ENCODE results near the gene PPP3CA.

PPP3CA gene

DNA sequence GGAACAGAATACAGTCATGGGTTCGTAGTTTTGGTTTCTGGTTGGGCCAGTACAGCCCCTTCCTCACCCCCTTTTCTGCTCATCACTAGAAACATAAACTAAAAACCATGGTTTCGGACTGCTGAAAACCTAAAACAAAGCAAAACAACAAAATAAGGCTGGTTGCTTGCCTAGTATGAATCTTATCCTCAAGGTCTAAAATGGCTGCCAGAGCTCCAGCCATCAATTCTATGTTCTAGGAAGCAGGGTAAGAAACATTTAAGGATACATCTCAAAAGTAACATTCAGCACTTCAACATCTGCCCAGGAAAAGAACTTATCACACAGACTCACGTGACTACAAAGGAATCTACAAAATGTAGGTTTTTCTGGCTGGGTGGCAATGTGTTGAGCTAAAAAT, 31.5 kb downstream of the PPP3CA start:
- TF ChIP-seq, protein P1, sequence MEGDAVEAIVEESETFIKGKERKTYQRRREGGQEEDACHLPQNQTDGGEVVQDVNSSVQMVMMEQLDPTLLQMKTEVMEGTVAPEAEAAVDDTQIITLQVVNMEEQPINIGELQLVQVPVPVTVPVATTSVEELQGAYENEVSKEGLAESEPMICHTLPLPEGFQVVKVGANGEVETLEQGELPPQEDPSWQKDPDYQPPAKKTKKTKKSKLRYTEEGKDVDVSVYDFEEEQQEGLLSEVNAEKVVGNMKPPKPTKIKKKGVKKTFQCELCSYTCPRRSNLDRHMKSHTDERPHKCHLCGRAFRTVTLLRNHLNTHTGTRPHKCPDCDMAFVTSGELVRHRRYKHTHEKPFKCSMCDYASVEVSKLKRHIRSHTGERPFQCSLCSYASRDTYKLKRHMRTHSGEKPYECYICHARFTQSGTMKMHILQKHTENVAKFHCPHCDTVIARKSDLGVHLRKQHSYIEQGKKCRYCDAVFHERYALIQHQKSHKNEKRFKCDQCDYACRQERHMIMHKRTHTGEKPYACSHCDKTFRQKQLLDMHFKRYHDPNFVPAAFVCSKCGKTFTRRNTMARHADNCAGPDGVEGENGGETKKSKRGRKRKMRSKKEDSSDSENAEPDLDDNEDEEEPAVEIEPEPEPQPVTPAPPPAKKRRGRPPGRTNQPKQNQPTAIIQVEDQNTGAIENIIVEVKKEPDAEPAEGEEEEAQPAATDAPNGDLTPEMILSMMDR (IDR thresholded peaks at IDR 0.05; ENCODE audit: low read depth, low read length, missing control alignments) = no peak
- H3K4me3 ChIP-seq (replicated peaks; ENCODE audit: low read depth, low read length) = no peak overlapping the region
- no peak for DNase-seq (ENCODE audit: extremely low read depth, low read depth)

DNA sequence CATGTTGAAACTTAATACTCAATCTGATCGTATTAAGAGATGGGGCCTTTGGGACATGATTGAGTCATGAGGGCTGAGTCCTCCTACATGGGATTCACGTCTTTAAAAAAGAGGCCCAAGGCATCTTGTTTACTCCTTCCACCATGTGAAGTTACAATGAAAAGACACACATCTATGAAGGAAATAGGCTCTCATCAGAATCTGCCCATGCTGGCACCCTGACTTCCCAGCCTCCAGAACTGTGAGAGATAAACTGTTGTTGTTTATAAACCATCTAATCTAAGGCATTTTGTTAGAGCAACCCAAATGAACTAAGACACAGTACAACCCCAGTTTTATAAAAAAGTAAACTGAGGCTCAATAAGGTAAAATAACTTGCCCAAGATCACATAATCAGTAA, 32.3 kb downstream of the PPP3CA start:
- no peak for DNase-seq (ENCODE audit: extremely low read depth, low read depth)
- no peak overlapping the region for H3K4me3 ChIP-seq (replicated peaks; ENCODE audit: low read depth, low read length)
- TF ChIP-seq, protein P1 (IDR thresholded peaks at IDR 0.05; ENCODE audit: low read depth, low read length, missing control alignments) = no peak

GRCh38 chr4:101309925-101310324, 37.4 kb downstream of the PPP3CA start:
- TF ChIP-seq, protein P1 (IDR thresholded peaks at IDR 0.05; ENCODE audit: low read depth, low read length, missing control alignments) = no peak
- no peak overlapping the region for H3K4me3 ChIP-seq (replicated peaks; ENCODE audit: low read depth, low read length)
- DNase-seq (ENCODE audit: extremely low read depth, low read depth) = no peak

DNA sequence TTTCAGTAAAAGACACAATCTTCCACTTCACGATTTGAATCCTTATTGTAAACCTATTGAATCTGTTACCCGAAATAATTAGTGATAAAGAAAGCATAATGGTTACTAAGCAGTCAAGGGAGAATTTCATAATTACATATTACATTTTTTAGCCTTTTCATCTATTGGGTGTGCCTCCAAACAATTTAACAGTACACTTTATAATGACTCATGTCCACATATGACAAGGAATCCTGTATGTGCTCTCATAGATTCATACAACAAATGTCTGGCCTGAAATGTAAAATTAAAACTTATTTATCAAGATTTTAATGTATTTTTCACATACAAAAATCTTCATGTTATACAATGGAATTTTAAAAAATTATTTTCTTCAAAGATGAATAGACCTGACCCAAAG, 39.4 kb downstream of the PPP3CA start:
- TF ChIP-seq, protein P1 (IDR thresholded peaks at IDR 0.05; ENCODE audit: low read depth, low read length, missing control alignments) = no peak
- no peak for DNase-seq (ENCODE audit: extremely low read depth, low read depth)
- no peak overlapping the region for H3K4me3 ChIP-seq (replicated peaks; ENCODE audit: low read depth, low read length)

GRCh38 chr4:101306764-101307615, 40.3 kb downstream of the PPP3CA start:
- DNase-seq (ENCODE audit: extremely low read depth, low read depth) = no peak
- TF ChIP-seq, protein P1 (IDR thresholded peaks at IDR 0.05; ENCODE audit: low read depth, low read length, missing control alignments) = no peak
- H3K4me3 ChIP-seq (replicated peaks; ENCODE audit: low read depth, low read length) = no peak overlapping the region

DNA sequence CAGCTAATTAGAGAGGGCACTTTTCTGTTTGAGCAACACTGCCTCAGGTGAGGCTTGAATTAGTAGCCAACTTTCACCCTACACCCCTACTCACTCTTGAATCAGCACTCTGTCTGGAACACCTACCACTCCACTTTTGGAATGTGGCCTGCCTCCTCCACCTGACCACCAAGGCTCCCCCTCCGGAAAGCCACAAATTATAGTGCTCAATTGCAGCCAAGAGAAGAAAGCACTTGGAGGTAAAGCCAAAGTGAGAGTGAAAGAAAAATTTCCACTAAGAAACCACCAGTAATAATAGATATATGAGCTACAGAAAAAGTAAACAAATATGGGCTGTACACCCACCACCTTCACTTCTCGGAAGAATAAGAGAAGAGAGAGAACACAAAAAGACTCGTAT, 41.1 kb downstream of the PPP3CA start:
- TF ChIP-seq, protein P1 (IDR thresholded peaks at IDR 0.05; ENCODE audit: low read depth, low read length, missing control alignments) = no peak
- DNase-seq (ENCODE audit: extremely low read depth, low read depth) = no peak
- no peak overlapping the region for H3K4me3 ChIP-seq (replicated peaks; ENCODE audit: low read depth, low read length)
